NCI-H2196 treated with DMSO at 0.1 percent for 48 hours (cell line): ENCODE data around the gene SIGMAR1.

ENCODE experiments used
- DNase-seq: peaks from one replicate; lab custom pipeline; 2025; ENCODE audit not compliant: unreplicated experiment; lab: John Stamatoyannopoulos, UW

Gene SIGMAR1

DNA sequence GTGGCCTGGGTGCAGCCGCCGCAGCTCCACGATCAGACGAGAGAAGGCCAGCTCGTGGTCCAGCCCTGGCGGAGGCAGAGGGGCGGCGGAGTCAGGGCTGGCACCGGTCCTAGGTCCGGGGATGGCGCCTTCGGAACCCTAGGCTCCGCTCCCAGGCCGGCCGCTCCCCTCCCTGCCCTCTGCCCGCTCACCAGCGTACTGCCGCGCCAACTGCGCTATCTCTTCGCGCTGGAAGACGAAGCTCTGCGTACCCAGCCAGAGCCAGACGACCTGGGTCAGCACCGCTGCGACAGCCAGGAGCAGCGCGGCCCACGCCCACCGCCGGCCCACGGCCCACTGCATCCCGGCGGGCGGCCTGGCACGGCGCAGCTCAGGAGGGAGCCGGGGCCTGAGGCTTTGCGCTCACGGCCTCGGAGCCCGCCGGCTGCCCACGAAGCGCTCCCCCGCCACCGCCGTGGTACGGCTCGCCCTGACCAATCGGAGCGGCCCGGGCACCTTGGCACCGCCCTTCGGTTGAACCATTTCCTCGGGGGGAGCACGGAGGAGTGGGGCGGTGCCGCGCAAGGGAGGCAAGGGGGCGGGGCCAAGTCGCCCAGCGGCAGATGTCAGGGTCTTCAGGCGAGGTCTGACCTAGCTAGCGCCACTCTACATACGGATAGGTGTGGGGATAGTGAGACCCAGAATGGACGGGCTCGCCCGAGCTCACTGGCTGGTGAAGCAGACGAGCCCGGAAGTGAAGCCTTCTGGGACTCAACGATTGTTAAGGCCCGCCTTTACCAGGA, at the start of gene SIGMAR1:
Gene SIGMAR1 (minus strand): TSS at position 432 of the 782 bp plus-strand sequence. CDS start 90 bp downstream, at position 342.
- peak; percentile 88 for DNase-seq

DNA sequence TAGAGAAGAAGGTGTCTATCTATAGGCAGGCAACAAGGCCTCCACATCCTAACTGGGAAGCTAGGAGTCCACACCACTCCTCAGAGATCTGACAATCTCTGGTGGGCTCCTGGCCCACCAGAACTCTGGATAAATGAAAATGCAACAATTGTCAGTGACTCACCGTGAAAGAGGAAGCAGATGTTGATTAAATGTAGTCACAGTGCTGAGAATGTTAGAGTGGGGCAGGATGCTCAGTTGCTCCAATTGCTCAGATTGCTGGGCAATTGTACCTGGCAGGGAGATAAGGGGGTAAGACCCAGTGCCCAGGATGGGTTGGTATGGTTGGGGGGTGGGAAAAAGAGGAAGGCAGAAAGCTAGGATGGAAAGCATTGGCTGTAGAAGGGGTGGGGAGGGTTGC, 49.1 kb upstream of the SIGMAR1 start:
- no peak for DNase-seq

DNA sequence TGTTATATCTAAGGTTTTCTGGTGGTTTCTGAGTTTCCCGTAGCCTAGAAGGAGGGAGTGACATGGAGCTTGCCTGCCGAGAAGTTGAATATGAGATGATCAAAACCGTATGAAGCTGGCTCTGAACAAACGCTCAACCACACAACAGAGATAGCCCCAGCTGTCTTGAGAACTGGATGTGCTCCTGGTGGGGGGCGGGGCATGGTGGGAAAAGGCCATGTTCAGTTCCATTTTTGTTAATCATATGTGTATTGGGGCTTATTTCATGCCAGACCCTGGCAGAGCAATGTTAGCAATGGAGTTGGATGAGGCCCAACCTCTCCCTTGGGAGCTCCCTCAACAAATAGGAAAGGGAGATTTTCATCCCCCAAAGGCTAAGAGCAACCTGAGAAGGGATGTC, 48.6 kb upstream of the SIGMAR1 start:
- no peak for DNase-seq

DNA sequence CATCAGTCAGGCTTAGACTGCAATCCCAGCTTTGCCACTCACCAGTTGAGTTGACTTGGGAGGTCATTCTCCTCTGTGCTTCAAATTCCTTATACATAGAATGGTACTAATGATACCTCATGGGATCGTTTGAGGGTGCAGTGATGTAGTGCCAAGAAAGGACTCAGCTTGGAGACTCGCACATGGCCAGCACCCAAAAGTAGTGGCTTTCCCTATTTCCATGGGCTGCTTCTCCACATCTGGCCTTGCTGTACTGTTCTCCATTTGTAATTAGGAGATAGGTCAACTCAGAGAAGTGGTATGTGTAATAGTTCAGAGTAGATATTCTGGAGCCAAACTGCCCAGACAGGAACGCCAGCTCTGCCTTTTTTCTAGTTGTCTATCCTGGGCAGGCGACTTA, 48.0 kb upstream of the SIGMAR1 start:
- DNase-seq, result no peak

DNA sequence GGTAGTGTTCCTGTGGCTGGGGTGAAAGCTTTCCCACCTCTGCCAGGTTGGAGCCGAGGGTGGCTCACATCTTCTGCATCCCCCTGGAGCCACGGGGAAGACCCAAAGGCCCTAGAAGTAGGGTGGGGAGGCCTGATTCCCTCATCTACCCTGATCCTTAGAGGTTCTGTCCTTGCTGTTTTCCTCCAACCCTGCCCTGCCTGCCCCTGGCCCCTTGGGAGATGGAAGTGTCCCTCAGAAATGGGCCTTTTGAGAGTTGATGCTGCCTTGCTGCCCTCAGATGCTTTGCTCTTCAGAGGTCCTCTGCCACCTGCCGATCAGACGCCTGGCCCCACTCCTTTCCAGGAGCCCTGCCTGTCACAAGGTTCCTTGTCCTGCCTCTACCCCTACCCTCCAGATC, 47.2 kb upstream of the SIGMAR1 start:
- no peak for DNase-seq

DNA sequence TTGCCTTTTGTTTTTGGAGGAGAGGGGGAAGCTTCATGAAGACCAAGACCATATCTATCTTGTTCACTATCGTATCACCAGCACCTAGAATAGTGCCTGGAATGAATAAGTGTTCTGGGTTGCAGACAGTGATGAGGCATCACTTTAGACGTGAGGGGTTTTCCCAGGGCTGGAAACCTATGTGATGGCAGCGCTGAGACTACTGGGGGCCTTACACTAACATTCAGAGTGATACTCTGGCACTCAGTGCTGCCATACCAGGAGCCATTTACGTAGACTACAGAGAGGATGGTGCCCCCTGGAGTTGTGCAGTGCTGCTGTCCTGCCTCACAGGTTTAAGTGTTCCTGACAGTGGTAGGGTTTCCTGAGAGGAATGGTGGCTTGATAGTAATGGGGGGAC, 46.6 kb upstream of the SIGMAR1 start:
- DNase-seq, result no peak

DNA sequence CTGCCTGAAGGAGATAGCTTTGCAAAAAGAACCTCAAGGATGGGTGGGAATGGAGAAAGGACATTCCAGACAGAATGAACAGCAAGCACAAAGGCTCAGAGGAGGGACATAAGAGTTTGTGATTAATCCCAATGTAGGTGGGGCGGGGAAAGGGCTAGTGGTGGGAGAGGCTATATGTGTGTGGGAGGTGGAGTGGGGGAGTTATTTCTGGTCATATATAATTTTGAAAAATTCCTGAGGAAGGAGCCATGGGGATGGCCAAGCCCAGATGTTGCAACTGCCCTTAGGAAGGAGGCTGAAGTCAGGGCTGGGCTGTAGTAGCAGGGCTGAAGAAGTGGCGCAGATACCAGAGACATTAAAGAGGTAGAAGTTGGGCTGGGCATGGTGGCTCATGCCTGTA, 38.3 kb upstream of the SIGMAR1 start:
- DNase-seq, result no peak

DNA sequence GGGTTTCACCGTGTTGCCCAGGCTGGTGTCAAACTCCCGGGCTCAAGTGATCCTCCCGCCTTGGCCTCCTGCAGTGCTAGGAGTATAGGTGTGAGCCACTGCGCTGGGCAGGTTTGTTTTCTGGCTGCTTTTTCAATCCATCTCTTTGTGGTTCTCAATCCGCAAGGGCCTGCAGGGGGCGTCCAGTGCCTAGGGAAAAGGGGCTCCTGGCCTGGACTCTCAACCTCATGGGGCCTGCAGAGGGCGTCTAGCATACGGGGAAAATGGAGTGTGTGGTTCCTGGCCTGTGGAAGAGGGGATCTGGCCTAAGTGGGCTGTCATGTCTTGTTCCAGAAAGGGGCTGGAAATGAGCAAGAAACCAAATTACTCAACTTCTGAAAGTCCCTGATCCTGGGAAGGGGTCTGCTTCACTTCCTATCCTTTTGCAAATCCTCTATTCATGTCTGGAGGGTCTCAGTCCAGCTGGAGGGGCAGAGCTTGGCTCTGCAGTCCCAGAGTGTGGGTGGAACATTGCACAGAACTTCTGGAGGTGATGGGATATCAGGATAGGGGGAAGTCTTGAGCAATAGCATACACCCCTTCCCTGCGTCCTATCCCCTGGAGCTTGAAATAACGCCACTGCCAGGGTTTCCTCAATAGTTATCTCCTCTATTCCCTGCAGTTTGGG, 37.6 kb upstream of the SIGMAR1 start:
- DNase-seq, result peak; percentile 45

DNA sequence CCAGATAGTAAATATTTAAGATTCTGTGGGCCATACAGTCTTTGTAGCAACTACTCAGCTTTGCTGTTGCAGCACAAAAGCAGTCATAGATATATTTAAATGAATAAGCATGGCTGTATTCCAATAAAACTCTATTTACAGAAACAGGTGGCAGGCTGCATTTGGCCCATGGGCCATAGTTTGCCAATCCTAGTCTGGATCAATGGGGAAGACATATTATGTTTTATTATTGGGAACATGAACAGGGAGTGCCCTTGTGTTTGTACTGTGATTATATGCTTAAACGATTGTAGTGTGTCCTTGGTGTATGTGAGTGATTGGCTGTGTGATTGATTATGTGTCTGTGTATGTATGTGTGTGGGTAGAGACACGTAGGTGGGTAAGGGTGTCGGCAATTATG, 36.9 kb upstream of the SIGMAR1 start:
- DNase-seq, result no peak

DNA sequence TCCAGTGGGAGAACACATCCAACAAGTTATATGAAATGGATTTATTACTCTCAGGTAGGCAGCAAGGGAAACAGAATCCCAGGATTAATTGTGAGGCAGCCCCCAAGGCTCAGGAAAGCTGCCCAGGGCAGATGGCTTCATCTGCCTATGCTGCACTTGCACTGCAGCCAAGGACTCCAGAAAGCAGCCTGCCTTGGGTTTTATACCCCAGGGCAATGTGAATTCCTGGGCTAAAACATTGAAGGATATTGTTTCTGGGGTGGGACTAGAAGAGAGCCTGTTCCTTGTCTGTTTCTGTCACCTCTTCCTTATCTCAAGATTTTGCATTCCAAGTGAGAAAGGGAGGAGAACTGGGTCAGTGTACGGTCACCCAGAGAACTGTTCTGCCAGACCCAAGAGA, 33.7 kb upstream of the SIGMAR1 start:
- DNase-seq, result no peak

DNA sequence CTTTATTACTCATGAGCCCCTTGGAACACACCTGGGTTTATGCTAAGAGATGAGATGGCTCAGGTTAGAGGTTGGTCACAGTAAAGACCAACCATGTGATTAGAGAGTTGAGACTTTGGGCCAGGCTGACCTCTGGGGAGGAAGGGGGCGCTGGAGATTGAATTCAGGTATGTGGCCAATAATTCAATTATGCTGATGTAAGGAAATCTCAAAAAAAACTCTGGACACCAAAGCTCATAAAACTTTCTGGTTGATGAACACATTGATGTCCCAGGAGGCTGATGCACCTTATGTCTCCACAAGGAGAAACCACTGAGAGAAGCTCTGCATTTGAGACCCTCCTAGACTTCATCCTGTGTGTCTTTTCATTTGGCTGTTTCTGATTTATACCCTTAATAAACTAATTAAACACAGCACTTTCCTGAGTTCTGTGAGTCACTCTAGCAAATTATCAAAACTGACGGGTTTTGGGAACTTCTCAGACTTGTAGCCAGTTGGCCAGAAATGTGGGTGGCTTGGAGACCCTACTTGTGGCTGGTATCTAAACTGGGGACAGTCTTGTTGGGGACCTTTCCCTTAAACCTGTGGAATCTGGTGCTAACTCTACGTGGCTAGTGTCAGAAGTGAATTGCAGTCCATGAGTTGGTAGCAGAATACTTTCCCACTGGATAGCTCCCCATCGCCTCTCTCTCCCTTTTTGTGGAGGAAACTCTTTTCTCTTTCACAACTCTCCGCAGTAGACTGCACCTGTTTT, 32.4 kb upstream of the SIGMAR1 start:
- DNase-seq, result no peak

DNA sequence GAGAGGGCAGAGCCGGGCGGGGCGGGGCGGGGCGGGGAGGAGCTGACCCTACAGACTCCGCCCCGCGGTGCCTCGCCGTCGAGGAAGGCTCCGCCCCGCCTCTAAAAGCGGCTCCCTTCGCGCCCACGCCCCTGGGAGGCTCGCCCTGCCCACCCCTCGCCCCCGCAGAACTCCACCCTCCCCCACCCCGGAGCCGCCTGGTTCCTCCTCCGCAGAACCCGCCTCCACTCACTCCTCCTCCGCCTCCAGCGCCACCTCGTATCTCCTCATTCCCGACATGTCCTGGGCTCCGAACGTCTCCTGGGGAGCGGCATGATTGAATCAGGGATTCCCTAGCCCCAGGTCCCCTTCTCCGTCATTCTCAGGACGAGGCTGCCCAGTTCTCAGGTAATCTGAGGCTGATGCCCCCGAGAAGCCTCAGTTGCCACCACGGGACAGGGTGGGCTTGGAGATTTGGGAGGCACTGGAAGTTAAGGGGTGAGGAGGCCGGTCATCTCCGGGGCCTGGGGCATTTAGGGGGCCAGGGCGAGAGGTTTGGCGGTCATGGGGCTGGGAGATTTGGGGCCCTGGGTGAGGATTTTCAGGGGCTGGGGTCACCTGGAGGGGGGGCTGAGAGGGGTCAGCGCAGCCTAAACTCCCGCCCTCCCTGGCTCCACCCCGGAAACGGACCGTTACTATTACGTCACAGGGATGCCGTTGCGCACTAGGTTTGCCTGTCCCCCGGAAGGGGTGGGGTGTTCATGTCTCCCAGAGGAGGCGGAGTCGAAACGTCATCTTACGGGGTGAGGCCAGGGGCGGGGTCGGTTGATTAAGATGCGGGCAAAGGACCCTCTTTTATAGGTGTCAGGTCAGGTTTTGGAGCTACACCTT, 28.0 kb upstream of the SIGMAR1 start:
- DNase-seq, result peak; percentile 87

DNA sequence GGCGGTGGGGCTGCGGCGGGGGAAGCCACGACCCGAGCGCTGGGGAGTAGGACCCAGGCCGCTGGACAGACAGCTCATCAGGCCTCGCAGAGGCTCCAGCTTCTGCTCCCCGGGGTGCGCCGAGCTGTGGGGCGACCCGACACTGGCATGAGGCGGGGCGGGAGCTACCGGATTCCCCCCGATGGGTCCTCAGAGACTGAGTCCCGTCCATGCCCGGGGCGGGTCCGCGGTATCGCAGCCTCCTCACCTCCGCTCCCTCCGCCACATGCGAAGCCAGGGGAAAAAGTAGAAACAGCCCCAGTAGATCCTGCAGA, 27.4 kb upstream of the SIGMAR1 start:
- no peak for DNase-seq

DNA sequence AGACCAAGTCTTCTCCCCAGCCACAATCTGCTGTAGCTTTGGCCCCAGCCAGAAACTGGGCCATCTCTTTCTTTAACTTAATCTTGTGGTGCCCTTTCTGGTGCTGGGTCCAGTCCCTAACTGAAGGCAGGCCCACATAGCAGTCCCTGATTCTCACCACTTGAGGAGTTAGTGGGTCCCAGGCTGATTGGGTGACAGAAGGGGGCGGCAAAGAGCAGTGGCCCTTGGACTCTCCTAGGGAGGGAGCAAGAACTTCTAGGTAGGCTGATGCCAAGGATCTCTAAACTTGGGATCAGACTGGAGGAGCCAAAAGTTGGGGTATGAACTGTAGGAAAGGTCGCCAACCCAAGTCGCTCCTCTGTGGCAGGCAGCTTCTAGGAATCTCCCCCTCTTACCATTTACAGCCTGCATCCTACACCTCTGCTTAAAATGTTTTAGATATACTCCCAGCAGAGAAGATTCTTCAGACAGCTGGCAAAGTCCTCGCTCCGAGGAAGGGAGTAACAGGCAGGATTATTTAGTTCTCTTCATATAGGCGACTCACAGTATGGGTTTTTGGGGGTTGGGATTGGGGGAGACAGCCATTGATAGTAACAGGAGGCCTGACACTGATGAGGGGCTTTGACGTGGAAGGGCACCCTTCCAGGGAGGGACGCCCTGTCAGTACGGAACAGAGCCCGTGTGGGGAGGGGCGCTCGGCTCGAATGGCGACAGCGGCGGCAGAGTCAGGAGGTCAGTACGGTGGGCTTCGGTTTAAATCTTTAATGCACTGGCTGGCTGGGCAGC, 26.9 kb upstream of the SIGMAR1 start:
- DNase-seq, result no peak

DNA sequence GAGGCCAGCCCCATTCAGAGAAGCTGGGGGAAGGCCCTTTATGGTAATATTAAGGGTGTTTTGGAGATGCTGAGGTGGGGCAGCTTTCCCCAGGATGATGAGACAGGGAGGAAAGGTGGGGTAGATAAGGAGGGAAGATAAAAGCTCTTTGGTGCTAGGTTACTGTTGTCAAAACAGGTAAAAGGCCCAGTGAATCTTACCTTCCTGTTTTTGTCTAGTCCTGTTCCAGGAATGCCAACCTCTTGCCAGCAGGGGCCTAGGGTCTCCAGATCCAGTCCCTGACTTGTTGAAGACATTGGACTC, 25.7 kb upstream of the SIGMAR1 start:
- DNase-seq, result no peak

DNA sequence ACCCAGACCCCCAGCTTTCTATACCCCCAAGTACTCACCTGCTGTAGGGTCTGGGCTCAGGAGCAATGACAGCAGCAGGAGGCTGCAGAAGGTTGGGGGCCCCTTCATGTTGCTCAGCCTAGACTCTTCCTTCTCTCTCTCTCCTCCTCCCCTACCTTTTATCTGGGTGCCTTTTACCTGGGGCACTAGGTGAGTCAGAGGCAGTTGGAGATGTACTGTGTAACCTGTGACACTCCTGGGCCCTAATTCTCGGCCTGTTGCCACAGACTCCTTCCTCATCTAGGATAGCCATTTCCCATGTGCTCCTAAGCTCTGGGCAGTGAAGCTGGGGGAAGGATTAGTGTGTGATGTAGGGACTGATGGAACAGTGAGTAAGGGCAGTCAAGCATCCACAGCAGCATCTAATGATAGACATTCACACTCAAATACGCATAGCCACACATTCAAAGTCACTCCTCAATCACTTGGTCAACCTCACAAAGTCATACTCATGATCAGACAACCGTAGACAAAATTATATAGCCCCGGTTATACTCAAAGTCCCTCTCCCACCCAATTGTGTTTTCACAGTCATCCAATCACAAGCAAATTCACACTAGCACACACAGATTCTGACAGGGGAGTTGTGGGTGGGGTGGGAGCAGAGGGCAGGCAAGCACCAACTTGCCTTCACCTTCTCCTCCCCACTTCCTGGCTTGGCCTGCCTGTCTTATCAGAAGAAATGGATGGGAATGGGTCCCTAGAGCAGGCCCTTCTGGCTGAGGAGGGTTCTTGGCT, 25.1 kb upstream of the SIGMAR1 start, which contains the start of gene CCL27:
Gene CCL27 (minus strand): TSS at position 132 of the 777 bp plus-strand sequence. CDS start 24 bp downstream, at position 108.
- DNase-seq, result no peak

DNA sequence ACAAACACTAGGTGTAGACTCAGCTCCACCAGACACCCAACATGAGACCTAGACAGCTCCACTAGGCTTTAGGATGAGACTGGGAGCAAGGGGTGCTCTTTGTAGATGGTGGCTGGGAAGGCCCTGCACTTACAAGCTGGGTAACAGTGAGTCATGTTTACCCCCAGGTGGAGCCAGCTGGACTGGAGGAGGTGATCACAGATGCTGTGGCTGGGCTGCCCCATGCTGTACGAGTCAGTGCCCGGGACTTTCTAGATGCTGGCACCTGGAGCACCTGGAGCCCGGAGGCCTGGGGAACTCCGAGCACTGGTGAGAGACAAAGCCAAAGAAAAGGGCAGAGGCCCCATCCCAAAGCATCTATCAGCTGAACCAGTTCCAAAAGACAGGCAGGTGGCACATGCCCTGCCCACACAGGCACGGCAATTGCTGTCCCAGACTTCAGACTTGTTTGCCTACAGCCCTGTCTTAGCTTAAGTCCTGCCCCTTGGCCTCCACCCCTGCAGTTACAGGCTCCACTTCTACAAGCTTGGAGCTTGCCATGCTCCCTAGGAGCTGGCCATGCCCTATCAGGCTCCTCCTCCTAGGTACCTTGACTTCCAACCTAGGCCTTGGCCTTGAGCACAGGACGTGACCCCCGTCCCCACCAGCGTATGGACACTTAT, 22.1 kb upstream of the SIGMAR1 start:
- DNase-seq, result peak; percentile 81

DNA sequence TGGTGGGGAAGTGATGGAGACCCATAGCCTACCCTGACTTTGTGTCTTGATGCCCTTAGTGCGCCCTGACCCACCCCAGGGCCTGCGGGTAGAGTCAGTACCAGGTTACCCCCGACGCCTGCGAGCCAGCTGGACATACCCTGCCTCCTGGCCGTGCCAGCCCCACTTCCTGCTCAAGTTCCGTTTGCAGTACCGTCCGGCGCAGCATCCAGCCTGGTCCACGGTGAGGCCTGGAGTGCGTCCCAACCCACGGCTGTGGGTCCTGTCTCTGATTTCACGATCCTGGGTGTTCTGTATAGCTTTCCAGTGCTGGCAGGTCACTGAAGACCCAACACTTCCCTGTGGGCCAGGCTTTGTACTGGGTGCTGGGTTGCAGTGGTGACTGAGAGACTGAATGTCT, 20.9 kb upstream of the SIGMAR1 start:
- DNase-seq, result no peak

DNA sequence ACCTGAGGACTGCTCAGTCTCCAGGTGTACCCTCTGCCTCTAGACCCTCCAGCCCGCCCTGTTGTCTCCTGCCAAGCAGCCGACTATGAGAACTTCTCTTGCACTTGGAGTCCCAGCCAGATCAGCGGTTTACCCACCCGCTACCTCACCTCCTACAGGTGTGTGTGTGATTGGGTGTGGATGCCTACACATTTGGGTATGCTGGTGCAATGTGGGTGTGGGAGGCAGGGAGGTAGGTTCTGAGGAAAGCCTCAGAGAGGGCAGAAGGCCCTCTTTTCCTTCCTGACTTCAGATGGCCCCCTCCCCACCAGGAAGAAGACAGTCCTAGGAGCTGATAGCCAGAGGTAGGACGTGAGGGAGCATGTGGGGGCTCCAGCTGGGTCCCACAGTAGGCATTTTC, 19.4 kb upstream of the SIGMAR1 start:
- DNase-seq, result no peak
